G401 (cell line): ENCODE data around the gene TTC12. TPM values are rescaled to one million over a fixed set of nuclear protein-coding genes. Genes with fewer than 3 reads are reported as not detected.
"Not testable (repeated sequence)": the region's sequence is repeated elsewhere in the genome, so short reads cannot be mapped to it uniquely, and the experiment has no call there.

Experiments used
- DNase-seq: peaks from one replicate; pipeline ENCODE4 v3.0.0-alpha.2; 2015; ENCODE audit warnings: low spot score
- in situ Hi-C: cut with HindIII; loops from 2 replicates; pipeline ENCODE4 v1.10.0; 2016; ENCODE audit warnings: low sequenced_read_pairs, mixed read lengths
- total RNA-seq: library from RNA; depleted of rRNA; stranded (reverse); fragments of >200 nt; shearing (Covaris generic); gene quantifications from 2 replicates; pipeline ENCODE4 v1.2.3, GENCODE V29; 2014

TTC12 gene
- total RNA-seq, 1 experiment from 2014 or later, result 19.2 TPM

- in situ Hi-C loops, result no loop called here
- DNase-seq, result no peak
These were observed 31.4 kb upstream of the TTC12 start for GRCh38 chr11:113282898-113283437.

GRCh38 chr11:113283881-113284280 lies 30.5 kb upstream of the TTC12 start:
- in situ Hi-C loops, result no loop called here
- DNase-seq, result no peak

- in situ Hi-C loops, result no loop called here
- DNase-seq, result no peak
These were observed 28.4 kb upstream of the TTC12 start for GRCh38 chr11:113286009-113286408.

GRCh38 chr11:113286509-113287497 lies 27.6 kb upstream of the TTC12 start:
- in situ Hi-C loops, result no loop called here
- DNase-seq, result no peak

GRCh38 chr11:113287801-113288200 lies 26.6 kb upstream of the TTC12 start:
- no peak for DNase-seq
- in situ Hi-C loops, result no loop called here

- DNase-seq, result no peak
- in situ Hi-C loops, result no loop called here
These were observed 26.0 kb upstream of the TTC12 start for GRCh38 chr11:113288286-113288863.

GRCh38 chr11:113289431-113290187 lies 24.8 kb upstream of the TTC12 start:
- peak; percentile 72 for DNase-seq
- in situ Hi-C loops, result no loop called here

- DNase-seq, result no peak
- in situ Hi-C loops, result no loop called here
These were observed 20.4 kb upstream of the TTC12 start for GRCh38 chr11:113293936-113294335.

- in situ Hi-C loops, result no loop called here
- no peak for DNase-seq
These were observed 18.4 kb upstream of the TTC12 start for GRCh38 chr11:113295993-113296392.

GRCh38 chr11:113296447-113297205 lies 17.8 kb upstream of the TTC12 start:
- in situ Hi-C loops, result no loop called here

GRCh38 chr11:113298496-113298895 lies 15.9 kb upstream of the TTC12 start:
- in situ Hi-C loops, DNase-seq: not testable (repeated sequence)

More at GRCh38 chr11:113296447-113297205, 17.8 kb upstream of the TTC12 start:
- DNase-seq, result no peak

GRCh38 chr11:113304916-113305315 lies 9.5 kb upstream of the TTC12 start:
- in situ Hi-C loops, result no loop called here
- DNase-seq, result no peak

GRCh38 chr11:113305440-113306336 lies 8.7 kb upstream of the TTC12 start:
- DNase-seq, result peak; percentile 84
- in situ Hi-C loops, result no loop called here

GRCh38 chr11:113308601-113309000 lies 5.8 kb upstream of the TTC12 start:
- in situ Hi-C loops, result no loop called here
- DNase-seq, result no peak

- no peak for DNase-seq
- in situ Hi-C loops, result no loop called here
These were observed 2.8 kb upstream of the TTC12 start for GRCh38 chr11:113311536-113311935.

- no peak for DNase-seq
- in situ Hi-C loops, result no loop called here
These were observed 782 bp upstream of the TTC12 start for GRCh38 chr11:113313601-113314000.

- in situ Hi-C loops, result no loop called here
- DNase-seq, result no peak
These were observed 356 bp upstream of the TTC12 start for GRCh38 chr11:113314065-113314388.

GRCh38 chr11:113315811-113316210 lies 1.4 kb downstream of the TTC12 start:
- in situ Hi-C loops, result no loop called here
- peak; percentile 29 for DNase-seq
